ENCODE results near the gene NPLOC4. TPM values are rescaled to one million over a fixed set of nuclear protein-coding genes. Genes with fewer than 3 reads are reported as not detected.
A peak's percentile ranks its signal among the peaks of the same experiment; 100 is the strongest.

The NPLOC4 gene
- total and polyA plus RNA-seq, 2 of the 13 experiments (the other 11 are each of a cell fraction or from before 2014, with no cell fraction given), result 57.0 to 97.0 TPM

GRCh38 chr17:81513372-81513752 is 123.5 kb downstream of the NPLOC4 start (continued):
- 0 out of 2 replicates have a peak, but pooled peaks have one; percentile 69 for TF ChIP-seq ARID4A (CRISPR knock-in tag; IDR thresholded peaks at IDR 0.05; ENCODE audit: borderline replicate concordance)

GRCh38 chr17:81512562-81513371 is 124.1 kb downstream of the NPLOC4 start, which contains the start of gene ACTG1:
Gene ACTG1 (minus strand): TSS chr17:81512799. CDS start chr17:81512354, 445 bp downstream.
- no peaks in the 10 kb centered on the region for H3K9me3 ChIP-seq (ENCODE audit: low read length)
- peaks cover 26% of the 10 kb centered on the region for H3K79me2 ChIP-seq (ENCODE audit: insufficient read depth, low read length)
- peaks cover 42% of the 10 kb centered on the region for H4K20me1 ChIP-seq (ENCODE audit: insufficient read depth, low read length)
- H3K4me3 ChIP-seq (replicated peaks in 1 of 3; ENCODE audit: insufficient read depth in 1 of 3, low read depth in 2 of 3, low read length in 3 of 3), result peak within 1 kb of the TSS; percentile 67 to 90 (median 75)
- intact Hi-C loops (cut with micrococcal nuclease; ENCODE audit: unreplicated experiment), result loop anchor here (10.0 kb wide), 1 partner anchor 118 kb away; the partner anchor contains the start of gene BAHCC1
- H3K4me1 ChIP-seq (ENCODE audit: insufficient read depth, low read length), result peaks cover 60% of the 10 kb centered on the region
- no peak for FAIRE-seq
- H2AFZ ChIP-seq (ENCODE audit: low read length), result no peak within 1 kb of the TSS
- peak; percentile 86 for DNase-seq (ENCODE audit: low spot score)
- peaks cover 14 to 23% of the 10 kb centered on the region in 2 experiments for H3K36me3 ChIP-seq (replicated peaks in 1 of 2; ENCODE audit: control insufficient read depth in 1 of 2, insufficient read depth in 2 of 2, low read length in 2 of 2)
- H3K27ac ChIP-seq (ENCODE audit: extremely low read length, insufficient read depth, low read length), result peak within 1 kb of the TSS; percentile 86
- H3K9ac ChIP-seq (ENCODE audit: insufficient read depth, low read depth, low read length), result peak within 1 kb of the TSS; percentile 99
- no peaks in the 10 kb centered on the region; a peak in 1 of 5 replicates for H3K27me3 ChIP-seq (ENCODE audit: control insufficient read depth in 1 of 2, insufficient read depth in 2 of 2, low read length in 2 of 2)
- in situ Hi-C loops (cut with HindIII; ENCODE audit: extremely low pct_ligation_motif_present, low pct_unique_long_range_greater_than_20kb), result no loop called here
- ATAC-seq, result peak; percentile 21
- no TSS peak for BruUV-seq (replicated peaks)
- POLR2A ChIA-PET, result interaction anchor here (0.5 to 4.3 kb wide), 21 partner anchors 10 to 290 kb away, joined by 3 to 27 read pairs (median 5); partner anchors contain the start of genes BAHCC1, CEP131, FAAP100 and MRPL12
- H3K4me2 ChIP-seq (ENCODE audit: low read depth, low read length), result peak within 1 kb of the TSS; percentile 97
- WGBS (ENCODE audit: low lambda C conversion rate), result 0% methylated on average over 19 of the region's 111 CpGs
- CTCF ChIA-PET (ENCODE audit: low intra/inter-chr PET ratio, low total read pairs), result no interaction called here
- TF ChIP-seq HMG20B (CRISPR knock-in tag; conservative IDR thresholded peaks at IDR 0.05) (no peak), ZNF230 (CRISPR knock-in tag; IDR thresholded peaks at IDR 0.05) (no peak), CSRNP2 (CRISPR knock-in tag; conservative IDR thresholded peaks at IDR 0.05; ENCODE audit: low read depth) (no peak), YEATS2 (CRISPR knock-in tag; IDR thresholded peaks at IDR 0.05; ENCODE audit: borderline replicate concordance) (peak; percentile 59), TSC22D2 (CRISPR knock-in tag; IDR thresholded peaks at IDR 0.05; ENCODE audit: borderline replicate concordance) (peak; percentile 82; the same call in 1 of the 2 replicates), ATF7-NPFF (CRISPR knock-in tag; IDR thresholded peaks at IDR 0.05; ENCODE audit: low read depth) (no peak), PHF8 (CRISPR knock-in tag; IDR thresholded peaks at IDR 0.05) (peak; percentile 62), RFX1 (IDR thresholded peaks at IDR 0.05) (no peak), SUZ12 (IDR thresholded peaks at IDR 0.05; ENCODE audit: low read depth, low read length) (no peak), RARA (CRISPR knock-in tag; IDR thresholded peaks at IDR 0.05) (peak; percentile 39; the same call in 1 of the 2 replicates)

Measured in HepG2 (cell line).